COR-L47 (cell line): ENCODE measurements around the gene FGF4.

ENCODE experiments used
- DNase-seq: peaks from one replicate; lab custom pipeline; 2025; lab: John Stamatoyannopoulos, UW

FGF4 gene

DNA sequence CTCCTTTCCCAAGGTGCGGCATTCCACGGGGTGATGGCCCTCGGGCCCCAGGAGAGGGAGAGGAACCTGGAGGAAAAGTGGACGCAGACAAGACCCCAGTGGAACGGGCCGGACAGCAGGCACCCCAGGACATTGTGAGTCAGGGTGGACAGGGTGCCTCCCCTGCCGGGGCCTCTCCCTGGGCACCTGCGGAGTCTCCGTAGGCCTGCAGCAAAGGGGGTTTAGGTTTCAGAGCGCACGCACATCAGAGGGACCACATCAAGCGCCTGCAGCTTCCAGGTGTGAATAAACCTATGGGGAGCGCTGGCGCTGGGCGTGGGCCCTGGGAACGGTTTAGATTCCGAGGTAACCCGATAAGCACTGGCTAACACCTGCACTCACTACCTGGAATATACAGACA, 48.7 kb downstream of the FGF4 start:
- no peak for DNase-seq

DNA sequence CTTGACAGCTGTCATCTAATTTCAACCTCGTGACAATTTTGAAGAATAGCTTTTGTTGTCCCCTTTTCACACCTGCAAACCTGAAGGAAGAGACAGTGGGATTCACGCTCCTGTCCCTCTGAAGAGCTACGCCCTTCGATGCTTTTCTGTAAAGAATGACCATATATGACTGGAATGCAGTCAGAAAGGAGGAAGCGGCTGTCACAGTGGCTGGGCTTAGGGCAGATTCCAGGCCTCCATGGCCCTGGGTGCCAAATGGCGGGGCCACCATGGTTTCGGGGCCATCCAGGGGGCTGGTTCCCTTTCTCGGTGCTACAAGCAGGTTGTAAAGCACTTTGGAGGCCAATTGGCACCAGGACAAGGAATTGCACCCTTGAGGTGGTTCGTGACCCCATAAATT, 49.1 kb downstream of the FGF4 start:
- DNase-seq, result no peak

- DNase-seq, result peak; percentile 11
Observed at GRCh38 chr11:69721745-69722144, 53.4 kb downstream of the FGF4 start.

DNA sequence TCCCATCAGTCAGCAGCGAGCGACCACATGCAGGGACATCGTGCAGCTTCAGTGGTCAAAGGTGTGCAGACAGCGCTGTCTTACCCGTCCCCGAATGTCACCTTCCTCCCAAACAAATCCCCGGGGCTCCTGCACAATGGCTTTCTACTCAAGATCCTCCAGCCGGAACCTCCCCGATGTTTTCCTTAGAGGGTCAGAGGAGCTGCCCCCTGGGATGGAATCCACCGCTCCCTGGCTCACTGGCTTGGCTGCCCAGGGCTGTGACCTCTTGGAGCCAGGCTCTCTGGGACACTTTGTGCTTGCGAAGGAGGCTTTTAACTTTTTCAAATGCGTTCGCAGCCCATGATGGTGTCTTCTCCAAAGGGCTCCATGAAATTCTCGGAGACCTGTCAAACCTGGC, 54.0 kb downstream of the FGF4 start:
- no peak for DNase-seq
